HepG2 (cell line): ENCODE results near the gene IGSF21. TPM values are rescaled to one million over a fixed set of nuclear protein-coding genes. Genes with fewer than 3 reads are reported as not detected.
A peak's percentile ranks its signal among the peaks of the same experiment; 100 is the strongest.

Experiments used
- ATAC-seq: fragments of 200-7000 bp; cut with Tn5 transposase; 3 replicates; pipeline ENCODE4 v1.9.1; 2020; ENCODE audit warnings: mild to moderate bottlenecking, moderate library complexity
- BruUV-seq: library from RNA; stranded (reverse); fragments of 400-500 nt; replicated peaks from 2 replicates; lab custom pipeline; 2021; lab: Mats Ljungman, UMichigan
- CTCF ChIA-PET: fragments of 300-600 bp; formaldehyde crosslinking; extraction: SDS; loops from one replicate; lab custom pipeline; 2021; ENCODE audit warnings: low total read pairs, inconsistent platforms, low intra/inter-chr PET ratio; lab: Yijun Ruan, JAX
- POLR2A ChIA-PET: fragments of 350-600 bp; sonication (Branson Sonifier 250); formaldehyde crosslinking; loops from one replicate; lab custom pipeline; 2020; ENCODE audit warnings: antibody characterized with exemption, inconsistent platforms; lab: Yijun Ruan, JAX
- DNase-seq: peaks from one replicate; pipeline ENCODE4 v3.0.0-alpha.2; 2015; ENCODE audit warnings: low spot score
- FAIRE-seq: peaks from 3 replicates; lab custom pipeline; 2011; peaks lifted over from hg19 to GRCh38; lab: Jason Lieb, UNC
- H2AFZ ChIP-seq: one replicate; pipeline ENCODE4 v1.6.1; 2011; ENCODE audit warnings: low read length, inconsistent platforms
- H3K27ac ChIP-seq: fragments of 300-600 bp; 3 replicates; pipeline ENCODE4 v1.8.0; 2011; ENCODE audit warnings: mixed run types, mild to moderate bottlenecking, mixed read lengths, low read length, inconsistent platforms; ENCODE audit not compliant: insufficient read depth; ENCODE audit errors: extremely low read length
- H3K27me3 ChIP-seq, 2 experiments: fragments of 200-600 bp in 1 of 2; 2 replicates in 1 of 2; 3 replicates in 1 of 2; pipeline versions ENCODE4 v1.6.0 to v1.8.0; 2011; ENCODE audit warnings: low read length in 2 of 2, mild to moderate bottlenecking in 2 of 2, moderate library complexity in 2 of 2, inconsistent platforms in 1 of 2; ENCODE audit not compliant: insufficient read depth in 2 of 2, control insufficient read depth in 1 of 2
- H3K36me3 ChIP-seq, 2 experiments: fragments of 200-600 bp in 1 of 2; replicated peaks in 1 of 2; 2 replicates in 1 of 2; 3 replicates in 1 of 2; pipeline versions ENCODE4 v1.5.1 to v1.8.0; 2011; ENCODE audit warnings: low read length in 2 of 2, inconsistent platforms in 1 of 2; ENCODE audit not compliant: insufficient read depth in 2 of 2, control insufficient read depth in 1 of 2
- H3K4me1 ChIP-seq: 2 replicates; pipeline ENCODE4 v1.5.1; 2012; ENCODE audit warnings: low read length, inconsistent platforms; ENCODE audit not compliant: insufficient read depth
- H3K4me2 ChIP-seq: 2 replicates; pipeline ENCODE4 v1.6.0; 2011; ENCODE audit warnings: low read depth, low read length, inconsistent platforms
- H3K4me3 ChIP-seq, 3 experiments: fragments of 200-600 bp in 1 of 3; sonication (generic), shearing (Covaris generic) in 1 of 3; replicated peaks in 1 of 3; 2 replicates each; pipeline ENCODE4 v1.5.1; 2011 to 2016; ENCODE audit warnings: low read length in 3 of 3, inconsistent platforms in 2 of 3, low read depth in 2 of 3, mild to moderate bottlenecking in 2 of 3, control low read depth in 1 of 3, mixed read lengths in 1 of 3; ENCODE audit not compliant: insufficient read depth in 1 of 3
- H3K79me2 ChIP-seq: one replicate; pipeline ENCODE4 v1.6.1; 2011; ENCODE audit warnings: low read length, inconsistent platforms; ENCODE audit not compliant: insufficient read depth
- H3K9ac ChIP-seq: 2 replicates; pipeline ENCODE4 v1.6.0; 2011; ENCODE audit warnings: mild to moderate bottlenecking, low read depth, low read length, inconsistent platforms; ENCODE audit not compliant: insufficient read depth
- H3K9me3 ChIP-seq: 2 replicates; pipeline ENCODE4 v1.5.1; 2012; ENCODE audit warnings: mild to moderate bottlenecking, low read length
- H4K20me1 ChIP-seq: 2 replicates; pipeline ENCODE4 v1.6.0; 2011; ENCODE audit warnings: inconsistent platforms, mild to moderate bottlenecking, low read length, moderate library complexity; ENCODE audit not compliant: insufficient read depth
- CENPBD1 ChIP-seq: sonication (generic); formaldehyde crosslinking; IDR thresholded peaks from 2 replicates; pipeline ENCODE4 v1.8.0; 2022; ENCODE audit warnings: missing genetic modification reagents, low read depth, mild to moderate bottlenecking, borderline replicate concordance
- MEIS1 ChIP-seq: sonication (generic); formaldehyde crosslinking; IDR thresholded peaks from 2 replicates; pipeline ENCODE4 v1.9.0; 2021; ENCODE audit warnings: mild to moderate bottlenecking, missing genetic modification reagents, moderate library complexity, borderline replicate concordance
- STAT6 ChIP-seq: sonication (generic); formaldehyde crosslinking; IDR thresholded peaks from 2 replicates; pipeline ENCODE4 v1.4.0; 2020; ENCODE audit warnings: missing genetic modification reagents, mild to moderate bottlenecking, borderline replicate concordance
- YEATS4 ChIP-seq: sonication (generic); formaldehyde crosslinking; IDR thresholded peaks from 2 replicates; pipeline ENCODE4 v1.4.0; 2020; ENCODE audit warnings: missing genetic modification reagents, borderline replicate concordance
- ZHX1 ChIP-seq: sonication (generic); formaldehyde crosslinking; IDR thresholded peaks from 2 replicates; pipeline ENCODE4 v1.8.1; 2022; ENCODE audit warnings: low read depth, mild to moderate bottlenecking, missing genetic modification reagents
- ZKSCAN1 ChIP-seq: fragments of 150-350 bp; IDR thresholded peaks from 2 replicates; pipeline ENCODE4 v1.6.1; 2014; ENCODE audit warnings: low read length
- ZNF230 ChIP-seq: sonication (generic); formaldehyde crosslinking; IDR thresholded peaks from 2 replicates; pipeline ENCODE4 v1.4.0; 2020; ENCODE audit warnings: mild to moderate bottlenecking, missing genetic modification reagents
- ZNF768 ChIP-seq: sonication (generic); formaldehyde crosslinking; IDR thresholded peaks from 2 replicates; pipeline ENCODE4 v1.4.0; 2020; ENCODE audit warnings: missing genetic modification reagents
- ZSCAN5A ChIP-seq: sonication (generic); formaldehyde crosslinking; IDR thresholded peaks from 2 replicates; pipeline ENCODE4 v1.8.0; 2022; ENCODE audit warnings: mild to moderate bottlenecking, missing genetic modification reagents, borderline replicate concordance
- WGBS: methylation state at CpG from one replicate; pipeline ENCODE4 v1.1.6; 2017; ENCODE audit warnings: low lambda C conversion rate; 5-methylcytosine and 5-hydroxymethylcytosine counted together
- in situ Hi-C: cut with HindIII; loops from 2 replicates; pipeline ENCODE4 v1.10.0; 2017; ENCODE audit warnings: low pct_unique_long_range_greater_than_20kb; ENCODE audit not compliant: extremely low pct_ligation_motif_present
- intact Hi-C: fragments of 100-400 bp; cut with micrococcal nuclease; formaldehyde crosslinking; loops from one replicate; pipeline ENCODE4 v1.10.0; 2022; ENCODE audit not compliant: unreplicated experiment
- polyA plus RNA-seq, 8 experiments: library from polyadenylated mRNA; depleted of rRNA in 3 of 8; stranded (reverse) in 7 of 8; unstranded in 1 of 8; fragments of >200 nt; fragmentation: Illumina TruSeq in 4 of 8; extraction: Trizol in 4 of 8; gene quantifications; 2 replicates each; pipeline versions ENCODE4 v1.2.1 to v1.2.3, GENCODE V29; 2011 to 2016; ENCODE audit warnings: low read depth in 4 of 8, missing spikeins in 1 of 8, mixed read lengths in 1 of 8; ENCODE audit not compliant: insufficient read depth in 1 of 8
- total RNA-seq, 5 experiments: library from RNA; depleted of rRNA; stranded (reverse); fragments of >200 nt; fragmentation: Illumina TruSeq; extraction: Trizol; gene quantifications; 2 replicates each; pipeline ENCODE4 v1.2.3, GENCODE V29; 2016; ENCODE audit warnings: low read depth in 1 of 5

Gene IGSF21
- total and polyA plus RNA-seq, 2 of the 13 experiments (the other 11 are each of a cell fraction or from before 2014, with no cell fraction given): not detected

GRCh38 chr1:18175530-18176377 lies 68.2 kb downstream of the IGSF21 start:
- 1% methylated on average over 9 of the region's 13 CpGs for WGBS
- no peak overlapping the region for H2AFZ ChIP-seq
- ChIA-PET CTCF (no interaction called here), POLR2A (no interaction called here)
- no peaks in the 10 kb centered on the region for H3K79me2 ChIP-seq
- H3K4me2 ChIP-seq: no peak overlapping the region
- no peak for TF ChIP-seq ZKSCAN1
- peak; percentile 83 for TF ChIP-seq ZNF768
- intact Hi-C loops: no loop called here
- no peaks in the 10 kb centered on the region for H3K4me1 ChIP-seq
- H3K27ac ChIP-seq: no peak overlapping the region
- no peak for FAIRE-seq
- H3K27me3 ChIP-seq: peaks cover 10 to 40% of the 10 kb centered on the region in 2 experiments; a peak in 4 of 5 replicates
- no peaks in the 10 kb centered on the region for H3K36me3 ChIP-seq
- H3K9ac ChIP-seq: no peak overlapping the region
- no peaks in the 10 kb centered on the region for H4K20me1 ChIP-seq
- no peaks in the 10 kb centered on the region for H3K9me3 ChIP-seq
- no TSS peak for BruUV-seq
- no peak for ATAC-seq
- DNase-seq: no peak
- no peak overlapping the region for H3K4me3 ChIP-seq
- in situ Hi-C loops: no loop called here

GRCh38 chr1:18176619-18177018 lies 69.0 kb downstream of the IGSF21 start:
- Histone ChIP-seq H3K36me3 (no peaks in the 10 kb centered on the region), H2AFZ (no peak overlapping the region), H4K20me1 (no peaks in the 10 kb centered on the region), H3K4me3 (no peak overlapping the region), H3K79me2 (no peaks in the 10 kb centered on the region), H3K27me3 (peaks cover 8 to 36% of the 10 kb centered on the region in 2 experiments; a peak in 4 of 5 replicates), H3K4me1 (no peaks in the 10 kb centered on the region), H3K9ac (no peak overlapping the region), H3K9me3 (no peaks in the 10 kb centered on the region), H3K4me2 (no peak overlapping the region), H3K27ac (no peak overlapping the region)
- no TSS peak for BruUV-seq
- ATAC-seq: no peak
- no peak for DNase-seq
- no peak for FAIRE-seq
- POLR2A ChIA-PET: no interaction called here
- intact Hi-C loops: no loop called here
- in situ Hi-C loops: no loop called here
- CTCF ChIA-PET: no interaction called here
- 2% methylated on average over 4 of the region's 4 CpGs for WGBS
- TF ChIP-seq ZSCAN5A (CRISPR knock-in tag) (no peak), CENPBD1 (CRISPR knock-in tag) (no peak), YEATS4 (CRISPR knock-in tag) (no peak), ZHX1 (no peak), ZNF230 (CRISPR knock-in tag) (no peak), MEIS1 (CRISPR knock-in tag) (no peak), STAT6 (CRISPR knock-in tag) (no peak)
